ENCODE results near the gene VILL.

DNA sequence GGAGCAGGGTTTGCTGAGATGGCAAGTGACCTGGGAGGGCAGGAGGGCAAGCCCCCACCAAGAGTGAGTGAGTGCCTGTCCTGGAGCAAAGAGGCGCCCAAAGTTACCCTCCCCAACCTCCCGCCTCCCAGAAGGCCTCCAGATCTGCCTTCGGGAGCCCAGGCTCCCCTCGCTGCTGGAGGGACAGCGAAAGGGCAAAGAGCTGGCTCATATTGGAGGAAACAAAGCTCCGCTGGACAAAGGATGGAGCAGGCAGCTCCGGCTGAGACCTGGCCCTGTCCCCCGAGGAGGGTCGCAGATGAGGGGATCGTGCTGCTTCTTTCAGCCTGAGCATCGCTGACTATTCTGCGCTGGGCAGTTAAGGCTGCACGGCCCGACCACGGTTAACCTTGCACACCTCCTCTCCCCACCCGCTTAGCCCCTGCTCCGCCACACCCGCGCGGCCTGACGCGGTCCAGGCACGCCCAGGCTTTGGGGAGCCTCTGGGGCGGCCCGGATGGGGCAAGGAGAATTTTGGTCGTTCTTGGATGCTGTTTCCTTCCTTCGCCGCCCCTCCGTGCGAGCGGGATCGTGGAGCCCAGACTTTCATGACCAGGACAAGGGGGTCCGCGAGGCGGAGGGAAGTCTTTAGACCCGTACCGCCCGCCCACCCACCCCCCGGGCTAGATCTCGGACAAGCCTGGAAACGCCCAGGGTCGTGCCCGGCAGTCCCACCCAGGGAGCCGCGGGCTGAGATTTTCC lies 38.2 kb downstream of the VILL start:
- TF ChIP-seq POLR2A (IDR thresholded peaks at IDR 0.05; ENCODE audit: low read length) (no peak), GATA1 (IDR thresholded peaks at IDR 0.05; ENCODE audit: low read depth, low read length) (no peak)
